Activated T-cell treated with anti-CD3 and anti-CD28 coated beads, Interleukin-2, amount 50 U/mL, for 72 hours (primary cell): ENCODE results near the gene LBHD1. TPM values are rescaled to one million over a fixed set of nuclear protein-coding genes. Genes with fewer than 3 reads are reported as not detected.
"Not testable (repeated sequence)": the region's sequence is repeated elsewhere in the genome, so short reads cannot be mapped to it uniquely, and the experiment has no call there.

Experiments
- ATAC-seq, 2 donors: fragments of 150-1000 bp; cut with Tn5 transposase; replicated peaks in 1 of 2; 2 replicates each; pipeline ENCODE4 v1.10.0; 2021; ENCODE audit warnings: moderate library complexity in 2 of 2, mild to moderate bottlenecking in 1 of 2
- DNase-seq, 2 donors: peaks; one replicate each; pipeline ENCODE4 v3.0.0; 2021 to 2022; ENCODE audit warnings: mixed read lengths in 1 of 2
- H3K27ac Mint-ChIP-seq: one replicate; pipeline ENCODE4 v1.8.0; 2022; ENCODE audit warnings: mild to moderate bottlenecking, moderate library complexity, mixed read lengths
- H3K27me3 Mint-ChIP-seq: one replicate; pipeline ENCODE4 v1.8.0; 2022; ENCODE audit warnings: low read depth, mixed read lengths
- H3K36me3 Mint-ChIP-seq, 2 donors: one replicate each; pipeline ENCODE4 v1.8.0; 2022; ENCODE audit warnings: mixed read lengths in 2 of 2, mild to moderate bottlenecking in 1 of 2; ENCODE audit not compliant: insufficient read depth in 2 of 2
- H3K4me1 Mint-ChIP-seq: one replicate; pipeline ENCODE4 v1.8.0; 2022; ENCODE audit warnings: low read depth, mixed read lengths
- H3K4me3 Mint-ChIP-seq, 2 donors: one replicate each; pipeline ENCODE4 v1.8.0; 2022; ENCODE audit warnings: mild to moderate bottlenecking in 2 of 2, mixed read lengths in 2 of 2, moderate library complexity in 2 of 2
- H3K9me3 Mint-ChIP-seq, 2 donors: one replicate each; pipeline ENCODE4 v1.8.0; 2022; ENCODE audit warnings: mixed read lengths in 2 of 2
- total RNA-seq, 2 donors: library from RNA; stranded (reverse); gene quantifications; one replicate each; pipeline ENCODE4 v1.2.3, GENCODE V29; 2022

Gene LBHD1
- total RNA-seq, 2 donors from 2014 or later = 9.9 to 13.0 TPM

- Mint-ChIP-seq H3K27ac (peak overlapping the region; percentile 95), H3K36me3 (peaks cover 4 to 16% of the 10 kb centered on the region in 2 donors), H3K9me3 (no peaks in the 10 kb centered on the region), H3K4me1 (peaks cover 50% of the 10 kb centered on the region), H3K27me3 (no peaks in the 10 kb centered on the region), H3K4me3 (peak overlapping the region; percentile 96 to 97)
- DNase-seq (peak; percentile 62 to 73), ATAC-seq (peak; percentile 27 to 39)
Measured at GRCh38 chr11:62665599-62666258, 6.3 kb downstream of the LBHD1 start.

GRCh38 chr11:62665075-62665598 lies 6.9 kb downstream of the LBHD1 start, which contains the start of the genes C11orf98 and CSKMT:
C11orf98 (minus strand) TSS chr11:62665210; CDS start chr11:62665169, 41 bp downstream.
CSKMT (plus strand) TSS chr11:62665312; CDS start chr11:62665880, 568 bp downstream.
- ATAC-seq (peak; percentile 86 to 90), DNase-seq (peak; percentile 97 to 99)
- peak within 1 kb of the TSS; percentile 95 for H3K27ac Mint-ChIP-seq
- peaks cover 45% of the 10 kb centered on the region for H3K4me1 Mint-ChIP-seq
- H3K36me3 Mint-ChIP-seq = peaks cover 4 to 16% of the 10 kb centered on the region in 2 donors
- H3K27me3 Mint-ChIP-seq = no peaks in the 10 kb centered on the region
- peak within 1 kb of the TSS; percentile 96 to 97 for H3K4me3 Mint-ChIP-seq
- no peaks in the 10 kb centered on the region for H3K9me3 Mint-ChIP-seq

GRCh38 chr11:62664405-62665074 lies 7.5 kb downstream of the LBHD1 start:
- peak; percentile 54 for ATAC-seq
- no peaks in the 10 kb centered on the region for H3K9me3 Mint-ChIP-seq
- peak; percentile 69 to 72 for DNase-seq
- peak overlapping the region; percentile 96 to 97 for H3K4me3 Mint-ChIP-seq
- no peaks in the 10 kb centered on the region for H3K27me3 Mint-ChIP-seq
- peak overlapping the region; percentile 95 for H3K27ac Mint-ChIP-seq
- H3K36me3 Mint-ChIP-seq = peaks cover 4 to 16% of the 10 kb centered on the region in 2 donors
- peaks cover 39% of the 10 kb centered on the region for H3K4me1 Mint-ChIP-seq

- peaks cover 24% of the 10 kb centered on the region for H3K4me1 Mint-ChIP-seq
- peak overlapping the region; percentile 36 for H3K27ac Mint-ChIP-seq
- DNase-seq = no peak
- H3K9me3 Mint-ChIP-seq = no peaks in the 10 kb centered on the region
- no peaks in the 10 kb centered on the region for H3K27me3 Mint-ChIP-seq
- no peaks in the 10 kb centered on the region for H3K36me3 Mint-ChIP-seq
- no peak for ATAC-seq
- H3K4me3 Mint-ChIP-seq = no peak overlapping the region
Measured at GRCh38 chr11:62656796-62657429, 15.2 kb downstream of the LBHD1 start.

- Mint-ChIP-seq H3K36me3 (no peaks in the 10 kb centered on the region), H3K4me1 (peaks cover 36% of the 10 kb centered on the region), H3K27me3 (no peaks in the 10 kb centered on the region), H3K27ac (peak overlapping the region; percentile 31), H3K9me3 (no peaks in the 10 kb centered on the region), H3K4me3 (peak overlapping the region; percentile 56 to 96)
- DNase-seq (no peak), ATAC-seq (no peak)
Measured at GRCh38 chr11:62654297-62654696, 17.8 kb downstream of the LBHD1 start.

GRCh38 chr11:62652161-62653006 lies 19.7 kb downstream of the LBHD1 start:
- Mint-ChIP-seq H3K27me3 (no peaks in the 10 kb centered on the region), H3K9me3 (no peaks in the 10 kb centered on the region), H3K4me3 (peak overlapping the region; percentile 93 to 96), H3K4me1 (peaks cover 36% of the 10 kb centered on the region), H3K27ac (peak overlapping the region; percentile 81), H3K36me3 (no peaks in the 10 kb centered on the region)
- no peak for DNase-seq
- peak in 1 of 2 donors; percentile 10 for ATAC-seq

GRCh38 chr11:62650283-62650682 lies 21.8 kb downstream of the LBHD1 start:
- not testable (repeated sequence) for DNase-seq, H3K27me3 Mint-ChIP-seq, H3K36me3 Mint-ChIP-seq, H3K9me3 Mint-ChIP-seq, H3K27ac Mint-ChIP-seq, H3K4me3 Mint-ChIP-seq, ATAC-seq
- H3K4me1 Mint-ChIP-seq = peaks cover 45% of the 10 kb centered on the region

- no peak overlapping the region for H3K27ac Mint-ChIP-seq
- H3K27me3 Mint-ChIP-seq = no peaks in the 10 kb centered on the region
- no peak overlapping the region for H3K4me3 Mint-ChIP-seq
- H3K4me1 Mint-ChIP-seq = peaks cover 47% of the 10 kb centered on the region
- peaks cover 3% of the 10 kb centered on the region in 2 donors for H3K36me3 Mint-ChIP-seq
- ATAC-seq (no peak), DNase-seq (no peak)
- H3K9me3 Mint-ChIP-seq = no peaks in the 10 kb centered on the region
Measured at GRCh38 chr11:62649486-62649885, 22.6 kb downstream of the LBHD1 start.

GRCh38 chr11:62648967-62649364 lies 23.1 kb downstream of the LBHD1 start:
- no peak overlapping the region for H3K4me3 Mint-ChIP-seq
- ATAC-seq (no peak), DNase-seq (no peak)
- peaks cover 5 to 6% of the 10 kb centered on the region in 2 donors for H3K36me3 Mint-ChIP-seq
- peaks cover 47% of the 10 kb centered on the region for H3K4me1 Mint-ChIP-seq
- H3K27ac Mint-ChIP-seq = no peak overlapping the region
- no peaks in the 10 kb centered on the region for H3K27me3 Mint-ChIP-seq
- no peaks in the 10 kb centered on the region for H3K9me3 Mint-ChIP-seq

- Mint-ChIP-seq H3K9me3 (no peaks in the 10 kb centered on the region), H3K36me3 (peaks cover 5 to 7% of the 10 kb centered on the region in 2 donors), H3K27ac (no peak overlapping the region), H3K27me3 (no peaks in the 10 kb centered on the region), H3K4me1 (peaks cover 45% of the 10 kb centered on the region), H3K4me3 (no peak overlapping the region)
- DNase-seq (no peak), ATAC-seq (no peak)
Measured at GRCh38 chr11:62648185-62648966, 23.7 kb downstream of the LBHD1 start.

GRCh38 chr11:62647609-62648005 lies 24.5 kb downstream of the LBHD1 start:
- peaks cover 5 to 7% of the 10 kb centered on the region in 2 donors for H3K36me3 Mint-ChIP-seq
- DNase-seq (no peak), ATAC-seq (no peak)
- no peak overlapping the region for H3K27ac Mint-ChIP-seq
- H3K27me3 Mint-ChIP-seq = no peaks in the 10 kb centered on the region
- H3K9me3 Mint-ChIP-seq = no peaks in the 10 kb centered on the region
- H3K4me3 Mint-ChIP-seq = no peak overlapping the region
- peaks cover 45% of the 10 kb centered on the region for H3K4me1 Mint-ChIP-seq
